GM23338 (cell line): ENCODE results near the gene KPNA4. TPM values are rescaled to one million over a fixed set of nuclear protein-coding genes. Genes with fewer than 3 reads are reported as not detected.
"Not testable (repeated sequence)": the region's sequence is repeated elsewhere in the genome, so short reads cannot be mapped to it uniquely, and the experiment has no call there.

Source experiments
- ATAC-seq: fragments of 200-7000 bp; cut with Tn5 transposase; 3 replicates; pipeline ENCODE4 v1.9.1; 2020
- DNase-seq: peaks from one replicate; pipeline ENCODE4 v3.0.0-alpha.2; 2015; ENCODE audit warnings: low spot score
- H2AFZ ChIP-seq: fragments of 200-600 bp; sonication (generic); 2 replicates; pipeline ENCODE4 v1.8.0; 2016; ENCODE audit warnings: antibody characterized with exemption, mild to moderate bottlenecking, moderate library complexity
- H3F3A ChIP-seq: fragments of 200-600 bp; sonication (generic); replicated peaks from 2 replicates; pipeline ENCODE4 v1.8.0; 2017; ENCODE audit warnings: antibody characterized with exemption, mixed run types, low read depth
- H3K27ac ChIP-seq: fragments of 200-600 bp; sonication (generic); 2 replicates; pipeline ENCODE4 v1.6.1; 2016; ENCODE audit warnings: low read depth
- H3K27me3 ChIP-seq: fragments of 200-600 bp; sonication (generic); 2 replicates; pipeline ENCODE4 v1.8.0; 2016; ENCODE audit warnings: mild to moderate bottlenecking, mixed run types, moderate library complexity; ENCODE audit not compliant: insufficient read depth
- H3K36me3 ChIP-seq: fragments of 200-600 bp; sonication (generic); 2 replicates; pipeline ENCODE4 v1.8.0; 2016; ENCODE audit warnings: mild to moderate bottlenecking; ENCODE audit not compliant: insufficient read depth
- H3K4me1 ChIP-seq: fragments of 200-600 bp; sonication (generic); 2 replicates; pipeline ENCODE4 v1.8.0; 2016; ENCODE audit warnings: mild to moderate bottlenecking, moderate library complexity; ENCODE audit not compliant: insufficient read depth
- H3K4me2 ChIP-seq: fragments of 200-600 bp; sonication (generic); 2 replicates; pipeline ENCODE4 v1.7.1; 2017; ENCODE audit warnings: mixed run types
- H3K4me3 ChIP-seq: fragments of 200-600 bp; sonication (generic); 2 replicates; pipeline ENCODE4 v1.6.1; 2016; ENCODE audit warnings: mixed run types
- H3K79me2 ChIP-seq: fragments of 200-600 bp; sonication (generic); replicated peaks from 2 replicates; pipeline ENCODE4 v1.8.0; 2017; ENCODE audit warnings: mild to moderate bottlenecking; ENCODE audit not compliant: insufficient read depth
- H3K9me2 ChIP-seq: fragments of 200-600 bp; sonication (generic); 2 replicates; pipeline ENCODE4 v1.8.0; 2017; ENCODE audit not compliant: insufficient read depth
- H4K20me1 ChIP-seq: fragments of 200-600 bp; sonication (generic); replicated peaks from 2 replicates; pipeline ENCODE4 v1.8.0; 2017; ENCODE audit warnings: mild to moderate bottlenecking; ENCODE audit not compliant: insufficient read depth
- H3K27ac Mint-ChIP-seq: 2 replicates; pipeline ENCODE4 v1.8.0; 2020; ENCODE audit warnings: inconsistent platforms, mild to moderate bottlenecking, moderate library complexity, mixed read lengths
- H3K27me3 Mint-ChIP-seq: 3 replicates; pipeline ENCODE4 v1.8.0; 2022; ENCODE audit warnings: low read depth, mild to moderate bottlenecking, moderate library complexity, mixed read lengths, inconsistent platforms; ENCODE audit not compliant: insufficient read depth, poor library complexity
- H3K36me3 Mint-ChIP-seq: 3 replicates; pipeline ENCODE4 v1.8.0; 2021; ENCODE audit warnings: low read depth, mild to moderate bottlenecking, inconsistent platforms, moderate library complexity, mixed read lengths
- H3K4me1 Mint-ChIP-seq: 3 replicates; pipeline ENCODE4 v1.8.0; 2020; ENCODE audit warnings: mild to moderate bottlenecking, inconsistent platforms, mixed read lengths
- H3K4me3 Mint-ChIP-seq: 3 replicates; pipeline ENCODE4 v1.8.0; 2021; ENCODE audit warnings: moderate library complexity, mild to moderate bottlenecking, inconsistent platforms, mixed read lengths
- H3K9me3 Mint-ChIP-seq: 3 replicates; pipeline ENCODE4 v1.8.0; 2020; ENCODE audit warnings: moderate library complexity, mild to moderate bottlenecking, inconsistent platforms, mixed read lengths
- CREB1 ChIP-seq: fragments of 250-450 bp; sonication (Bioruptor Pico); IDR thresholded peaks from 2 replicates; pipeline ENCODE4 v1.5.0; 2020; ENCODE audit warnings: low read depth, mild to moderate bottlenecking, moderate library complexity
- CTCF ChIP-seq, 2 experiments: fragments of 200-600 bp in 1 of 2; sonication (generic) in 1 of 2; conservative IDR thresholded peaks; 2 replicates each; pipeline versions ENCODE4 v1.5.1 to v1.6.1; 2016 to 2017; ENCODE audit warnings: antibody characterized with exemption in 2 of 2, low read depth in 2 of 2, mild to moderate bottlenecking in 2 of 2, moderate library complexity in 1 of 2
- EZH2 ChIP-seq: fragments of 200-600 bp; sonication (generic); IDR thresholded peaks from one replicate; pipeline ENCODE4 v1.8.0; 2017; ENCODE audit warnings: antibody characterized with exemption, mild to moderate bottlenecking, low read depth; ENCODE audit not compliant: unreplicated experiment
- JUNB ChIP-seq: IDR thresholded peaks from one replicate; pipeline ENCODE4 v1.6.1; 2016; ENCODE audit warnings: antibody characterized with exemption; ENCODE audit not compliant: unreplicated experiment
- STAT1 ChIP-seq: IDR thresholded peaks from one replicate; pipeline ENCODE4 v1.6.1; 2016; ENCODE audit warnings: antibody characterized with exemption; ENCODE audit not compliant: unreplicated experiment
- ZNF462 ChIP-seq: fragments of 250-450 bp; sonication (Bioruptor Pico); IDR thresholded peaks from 2 replicates; pipeline ENCODE4 v1.5.0; 2020; ENCODE audit warnings: mild to moderate bottlenecking, moderate library complexity
- polyA plus RNA-seq: library from polyadenylated mRNA; unstranded; fragments of >200 nt; fragmentation: Nextera tagmentation; extraction: Ambion mirVana; gene quantifications from 2 replicates; pipeline ENCODE4 v1.2.1, GENCODE V29; 2016
- total RNA-seq: library from RNA; depleted of rRNA; stranded (reverse); fragments of >200 nt; shearing (Covaris generic); gene quantifications from 2 replicates; pipeline ENCODE4 v1.2.3, GENCODE V29; 2014

Gene KPNA4
- total and polyA plus RNA-seq, 2 experiments from 2014 or later, result 17.8 to 36.2 TPM

GRCh38 chr3:160452251-160452650, 113.1 kb downstream of the KPNA4 start:
- ATAC-seq, H3K4me3 ChIP-seq, H3K4me3 Mint-ChIP-seq: not testable (repeated sequence)

GRCh38 chr3:160451602-160452001, 113.8 kb downstream of the KPNA4 start:
- Histone ChIP-seq H3K4me1 (peaks cover 10% of the 10 kb centered on the region), H3K4me3 (no peak overlapping the region), H4K20me1 (peaks cover 3% of the 10 kb centered on the region; the same call in 1 of the 2 replicates), H3K27ac (no peak overlapping the region), H3F3A (no peaks in the 10 kb centered on the region), H3K79me2 (peaks cover 26% of the 10 kb centered on the region), H3K27me3 (no peaks in the 10 kb centered on the region), H2AFZ (no peak overlapping the region), H3K4me2 (no peak overlapping the region), H3K9me2 (no peaks in the 10 kb centered on the region), H3K36me3 (peaks cover 8% of the 10 kb centered on the region; the same call in 1 of the 2 replicates)
- H3K27me3 Mint-ChIP-seq, result peaks cover 2% of the 10 kb centered on the region
- TF ChIP-seq CREB1 (CRISPR knock-in tag) (no peak), EZH2 (no peak), STAT1 (no peak), CTCF (conservative IDR thresholded peaks at IDR 0.05; ENCODE audit: low read depth in 2 of 2) (no peak), ZNF462 (CRISPR knock-in tag) (no peak), JUNB (no peak)
- H3K4me1 Mint-ChIP-seq, result peaks cover 14% of the 10 kb centered on the region
- no peak for ATAC-seq
- H3K27ac Mint-ChIP-seq, result no peak overlapping the region
- H3K36me3 Mint-ChIP-seq, result peaks cover 20% of the 10 kb centered on the region; the same call in 2 of the 3 replicates
- H3K9me3 Mint-ChIP-seq, result no peaks in the 10 kb centered on the region
- no peak overlapping the region for H3K4me3 Mint-ChIP-seq
- DNase-seq, result no peak

More at GRCh38 chr3:160452251-160452650, 113.1 kb downstream of the KPNA4 start:
- not testable (repeated sequence) for H3K27me3 Mint-ChIP-seq, H3K9me2 ChIP-seq, H3K36me3 ChIP-seq, H3K4me1 Mint-ChIP-seq, H3K27ac Mint-ChIP-seq, H3K9me3 Mint-ChIP-seq, H3K27me3 ChIP-seq, DNase-seq, H3K4me2 ChIP-seq, H2AFZ ChIP-seq, H3K27ac ChIP-seq, H3F3A ChIP-seq, H4K20me1 ChIP-seq, H3K4me1 ChIP-seq
- H3K79me2 ChIP-seq, result peaks cover 19% of the 10 kb centered on the region
- peaks cover 14% of the 10 kb centered on the region; the same call in 2 of the 3 replicates for H3K36me3 Mint-ChIP-seq
